NCI-H2196 (cell line): ENCODE measurements around the gene GPHB5.

ENCODE experiments used
- DNase-seq: peaks from one replicate; lab custom pipeline; 2025; ENCODE audit not compliant: unreplicated experiment; lab: John Stamatoyannopoulos, UW

The GPHB5 gene

GRCh38 chr14:63266106-63266505 lies 52.6 kb downstream of the GPHB5 start:
- DNase-seq: no peak
